Upper lobe of left lung (tissue), 6 donors: ENCODE results near the gene RNF5. TPM values are rescaled to one million over a fixed set of nuclear protein-coding genes. Genes with fewer than 3 reads are reported as not detected.

Experiments
- ATAC-seq, 2 donors: fragments of 200-7000 bp; cut with Tn5 transposase; one replicate each; pipeline ENCODE4 v1.9.1; 2022; ENCODE audit warnings: mild to moderate bottlenecking in 2 of 2, moderate library complexity in 2 of 2; ENCODE audit not compliant: low FRiP score in 2 of 2
- DNase-seq, 2 donors: peaks; one replicate each; pipeline ENCODE4 v3.0.0-alpha.2; 2019 to 2020
- H3K27ac ChIP-seq, 4 donors: fragments of 200-600 bp; sonication (generic); one replicate each; pipeline ENCODE4 v1.5.1; 2016 to 2019
- H3K27me3 ChIP-seq, 4 donors: fragments of 200-600 bp; sonication (generic); one replicate each; pipeline ENCODE4 v1.5.1; 2017 to 2019
- H3K36me3 ChIP-seq, 4 donors: fragments of 200-600 bp; sonication (generic); one replicate each; pipeline ENCODE4 v1.5.1; 2016 to 2019
- H3K4me1 ChIP-seq, 4 donors: fragments of 200-600 bp; sonication (generic); one replicate each; pipeline ENCODE4 v1.5.1; 2018 to 2019
- H3K4me3 ChIP-seq, 4 donors: fragments of 200-600 bp; sonication (generic); one replicate each; pipeline ENCODE4 v1.5.1; 2017 to 2019; ENCODE audit warnings: mild to moderate bottlenecking in 2 of 4, moderate library complexity in 1 of 4
- H3K9me3 ChIP-seq, 4 donors: fragments of 200-600 bp; sonication (generic); one replicate each; pipeline ENCODE4 v1.5.1; 2018 to 2019
- CTCF ChIP-seq, 6 experiments: fragments of 450-650 bp in 4 of 6; fragments of 200-600 bp in 2 of 6; sonication (generic) in 2 of 6; IDR thresholded peaks; one replicate each; pipeline ENCODE4 v1.5.1; 2016 to 2019; ENCODE audit warnings: antibody characterized with exemption in 6 of 6
- EP300 ChIP-seq, 4 donors: sonication (generic); formaldehyde crosslinking; IDR thresholded peaks; one replicate each; pipeline ENCODE4 v1.5.1; 2017; ENCODE audit warnings: antibody characterized with exemption in 4 of 4, control low read depth in 2 of 4
- POLR2A ChIP-seq, 4 donors: fragments of 450-650 bp; IDR thresholded peaks; one replicate each; pipeline ENCODE4 v1.5.1; 2016 to 2017; ENCODE audit warnings: antibody characterized with exemption in 4 of 4, mild to moderate bottlenecking in 2 of 4
- POLR2AphosphoS5 ChIP-seq, 2 donors: sonication (generic); formaldehyde crosslinking; IDR thresholded peaks; one replicate each; pipeline ENCODE4 v1.5.1; 2017; ENCODE audit warnings: antibody characterized with exemption in 2 of 2
- WGBS, 2 donors: methylation state at CpG; one replicate each; pipeline ENCODE4 v1.1.5; 2017 to 2018; 5-methylcytosine and 5-hydroxymethylcytosine counted together
- total RNA-seq, 6 donors: library from RNA; depleted of rRNA in 4 of 6; stranded (reverse); fragments of >200 nt in 4 of 6; gene quantifications; one replicate each; pipeline versions ENCODE4 v1.1.0 to v1.2.1, GENCODE V29; 2016 to 2021
- donor health status: DM: no; HTN: no; CAD: no; lungs with moderate emphysema.
- donor health status: DM: no; HTN: yes; CAD: no; lungs with severe emphysema.

Gene RNF5
- total RNA-seq, 6 donors from 2014 or later: 23.0 to 73.6 (median 59.1) TPM

GRCh38 chr6:32189742-32190053 is 11.5 kb downstream of the RNF5 start:
- peaks cover 0 to 24% (median 12%) of the 10 kb centered on the region in 4 donors for H3K36me3 ChIP-seq
- no peaks in the 10 kb centered on the region for H3K9me3 ChIP-seq
- WGBS, 2 donors: 19% methylated on average over 4 of the region's 23 CpGs; no CpG with 5 or more reads in 1 of the 2 donors
- DNase-seq: peak in 1 of 2 donors; percentile 89
- peak overlapping the region; percentile 72 to 96 (median 83) for H3K4me3 ChIP-seq
- TF ChIP-seq EP300 (IDR thresholded peaks at IDR 0.05) (no peak), CTCF (IDR thresholded peaks at IDR 0.05) (no peak), POLR2AphosphoS5 (IDR thresholded peaks at IDR 0.05) (no peak), POLR2A (IDR thresholded peaks at IDR 0.05) (no peak)
- H3K27me3 ChIP-seq: no peaks in the 10 kb centered on the region
- ATAC-seq: peak in 1 of 2 donors; percentile 10
- peak overlapping the region; percentile 93 to 98 (median 96) for H3K27ac ChIP-seq
- peaks cover 69 to 81% (median 77%) of the 10 kb centered on the region in 4 donors for H3K4me1 ChIP-seq

- H3K27me3 ChIP-seq: no peaks in the 10 kb centered on the region
- peak within 1 kb of the TSS; percentile 72 to 96 (median 83) for H3K4me3 ChIP-seq
- no peaks in the 10 kb centered on the region for H3K9me3 ChIP-seq
- TF ChIP-seq POLR2A (IDR thresholded peaks at IDR 0.05) (peak in 2 of 4 donors; percentile 87 to 92), EP300 (IDR thresholded peaks at IDR 0.05) (no peak), POLR2AphosphoS5 (IDR thresholded peaks at IDR 0.05) (peak; percentile 54 to 88)
- 1 to 2% methylated on average over 16 to 19 of the region's 23 CpGs for WGBS, 2 donors
- ATAC-seq: peak; percentile 83 to 88
- H3K36me3 ChIP-seq: peaks cover 0 to 24% (median 12%) of the 10 kb centered on the region in 4 donors
- DNase-seq: peak in 1 of 2 donors; percentile 95
- peak within 1 kb of the TSS; percentile 93 to 98 (median 96) for H3K27ac ChIP-seq
- H3K4me1 ChIP-seq: peaks cover 72 to 87% (median 82%) of the 10 kb centered on the region in 4 donors
These were observed 12.0 kb downstream of the RNF5 start, which contains the start of gene PBX2 for GRCh38 chr6:32190054-32190851. Gene PBX2, minus strand, starts transcription at chr6:32190202. Its CDS starts 287 bp downstream, at chr6:32189915.

- peak overlapping the region; percentile 93 to 98 (median 96) for H3K27ac ChIP-seq
- peaks cover 0 to 22% (median 11%) of the 10 kb centered on the region in 4 donors for H3K36me3 ChIP-seq
- no peak for TF ChIP-seq CTCF (IDR thresholded peaks at IDR 0.05)
- no peak for TF ChIP-seq POLR2AphosphoS5 (IDR thresholded peaks at IDR 0.05)
- TF ChIP-seq POLR2A (IDR thresholded peaks at IDR 0.05): no peak
- no peak for TF ChIP-seq EP300 (IDR thresholded peaks at IDR 0.05)
- H3K4me3 ChIP-seq: peak overlapping the region in 3 of 4 donors; percentile 72 to 96 (median 80)
- DNase-seq: no peak
- peaks cover 68 to 82% (median 77%) of the 10 kb centered on the region in 4 donors for H3K4me1 ChIP-seq
- no peak for ATAC-seq
- no peaks in the 10 kb centered on the region for H3K9me3 ChIP-seq
- H3K27me3 ChIP-seq: no peaks in the 10 kb centered on the region
- 78 to 82% methylated on average over 6 to 8 of the region's 8 CpGs for whole genome bisulfite sequencing, 2 donors
These were observed 12.9 kb downstream of the RNF5 start for GRCh38 chr6:32190911-32191677.

GRCh38 chr6:32191696-32192607 is 13.7 kb downstream of the RNF5 start:
- H3K4me3 ChIP-seq: peak overlapping the region in 3 of 4 donors; percentile 72 to 96 (median 80)

More at GRCh38 chr6:32191696-32192607, 13.7 kb downstream of the RNF5 start:
- no peaks in the 10 kb centered on the region for H3K9me3 ChIP-seq
- ATAC-seq: no peak
- H3K27me3 ChIP-seq: no peaks in the 10 kb centered on the region
- WGBS, 2 donors: 52 to 62% methylated on average over 15 of the region's 15 CpGs
- DNase-seq: no peak
- H3K27ac ChIP-seq: peak overlapping the region; percentile 93 to 98 (median 96)
- peaks cover 68 to 82% (median 74%) of the 10 kb centered on the region in 4 donors for H3K4me1 ChIP-seq
- no peak for TF ChIP-seq EP300 (IDR thresholded peaks at IDR 0.05)
- no peak for TF ChIP-seq POLR2AphosphoS5 (IDR thresholded peaks at IDR 0.05)
- TF ChIP-seq POLR2A (IDR thresholded peaks at IDR 0.05): no peak
- no peak for TF ChIP-seq CTCF (IDR thresholded peaks at IDR 0.05)
- peaks cover 0 to 14% (median 5%) of the 10 kb centered on the region in 4 donors for H3K36me3 ChIP-seq
